Endothelial cell of umbilical vein (primary cell): ENCODE results near the gene SYNGR3. TPM values are rescaled to one million over a fixed set of nuclear protein-coding genes. Genes with fewer than 3 reads are reported as not detected.

Experiments
- BruUV-seq: library from RNA; stranded (reverse); fragments of 400-500 nt; replicated peaks from 2 replicates; lab custom pipeline; 2021; lab: Mats Ljungman, UMichigan
- CTCF ChIA-PET: fragments of 300-600, 350-600 bp; sonication (Branson Sonifier 250); formaldehyde crosslinking; loops from one replicate; lab custom pipeline; 2021; ENCODE audit warnings: antibody characterized with exemption, inconsistent platforms; lab: Charles Lee
- POLR2A ChIA-PET: fragments of 300-600, 350-600 bp; sonication (Branson Sonifier 250); formaldehyde crosslinking; loops from one replicate; lab custom pipeline; 2021; ENCODE audit warnings: antibody characterized with exemption, inconsistent platforms; lab: Charles Lee
- DNase-seq: peaks from one replicate; pipeline ENCODE4 v3.0.0-alpha.2; 2011; ENCODE audit warnings: low read depth, low spot score
- FAIRE-seq: peaks from 2 replicates; lab custom pipeline; 2011; peaks lifted over from hg19 to GRCh38; lab: Jason Lieb, UNC
- H2AFZ ChIP-seq: 2 replicates; pipeline ENCODE4 v1.6.0; 2012; ENCODE audit warnings: low read depth, low read length, control low read depth, inconsistent platforms
- H3K27ac ChIP-seq: 2 replicates; pipeline ENCODE4 v1.5.1; 2011; ENCODE audit warnings: low read depth, mild to moderate bottlenecking, control low read depth, low read length, moderate library complexity; ENCODE audit not compliant: insufficient read depth
- H3K27me3 ChIP-seq, 2 experiments: 2 replicates each; pipeline versions ENCODE4 v1.6.0 to v1.6.1; 2011; ENCODE audit warnings: low read length in 2 of 2, mixed read lengths in 1 of 2; ENCODE audit not compliant: control insufficient read depth in 2 of 2, insufficient read depth in 2 of 2
- H3K36me3 ChIP-seq, 2 experiments: 2 replicates in 1 of 2; 3 replicates in 1 of 2; pipeline ENCODE4 v1.5.1; 2011; ENCODE audit warnings: low read length in 2 of 2, mild to moderate bottlenecking in 1 of 2, moderate library complexity in 1 of 2; ENCODE audit not compliant: control insufficient read depth in 2 of 2, insufficient read depth in 2 of 2; ENCODE audit errors: extremely low read depth in 1 of 2
- H3K4me1 ChIP-seq: 3 replicates; pipeline ENCODE4 v1.5.1; 2011; ENCODE audit warnings: mild to moderate bottlenecking, low read length; ENCODE audit not compliant: control insufficient read depth, insufficient read depth; ENCODE audit errors: extremely low read depth
- H3K4me2 ChIP-seq: 2 replicates; pipeline ENCODE4 v1.6.1; 2011; ENCODE audit warnings: low read length, control low read depth, mixed read lengths; ENCODE audit not compliant: insufficient read depth
- H3K4me3 ChIP-seq, 3 experiments: fragments of 200-600 bp in 1 of 3; sonication (generic), shearing (Covaris generic) in 1 of 3; replicated peaks in 1 of 3; 2 replicates each; pipeline ENCODE4 v1.5.1; 2011 to 2016; ENCODE audit warnings: control low read depth in 3 of 3, low read length in 3 of 3, mild to moderate bottlenecking in 2 of 3, inconsistent platforms in 1 of 3, low read depth in 1 of 3, moderate library complexity in 1 of 3; ENCODE audit not compliant: insufficient read depth in 1 of 3
- H3K79me2 ChIP-seq: 2 replicates; pipeline ENCODE4 v1.6.0; 2012; ENCODE audit warnings: low read length, inconsistent platforms; ENCODE audit not compliant: control insufficient read depth, insufficient read depth
- H3K9ac ChIP-seq: replicated peaks from 2 replicates; pipeline ENCODE3; 2011; ENCODE audit warnings: low read length, control low read depth; ENCODE audit not compliant: insufficient read depth; ENCODE audit errors: extremely low read depth
- H3K9me1 ChIP-seq: replicated peaks from 3 replicates; pipeline ENCODE4 v1.6.0; 2011; ENCODE audit warnings: mild to moderate bottlenecking, low read length; ENCODE audit not compliant: control insufficient read depth, insufficient read depth; ENCODE audit errors: extremely low read depth
- H3K9me3 ChIP-seq: replicated peaks from 2 replicates; pipeline ENCODE4 v1.5.1; 2012; ENCODE audit warnings: low read length, inconsistent platforms; ENCODE audit not compliant: control insufficient read depth, insufficient read depth
- H4K20me1 ChIP-seq: replicated peaks from 2 replicates; pipeline ENCODE3; 2011; ENCODE audit warnings: mild to moderate bottlenecking, low read length; ENCODE audit not compliant: control insufficient read depth, insufficient read depth; ENCODE audit errors: extremely low read depth
- CTCF ChIP-seq, 2 donors: IDR thresholded peaks; 1 replicate in 1 of 2; 2 replicates in 1 of 2; pipeline ENCODE4 v1.5.1; 2011; ENCODE audit warnings: low read length in 2 of 2, mild to moderate bottlenecking in 2 of 2, moderate library complexity in 2 of 2, control low read depth in 1 of 2, inconsistent platforms in 1 of 2, low read depth in 1 of 2; ENCODE audit not compliant: insufficient read depth in 1 of 2; ENCODE audit errors: extremely low read depth in 1 of 2
- EZH2 ChIP-seq: IDR thresholded peaks from 2 replicates; pipeline ENCODE4 v1.6.1; 2012; ENCODE audit warnings: borderline replicate concordance, low read depth, mild to moderate bottlenecking, moderate library complexity, low read length, inconsistent platforms; ENCODE audit not compliant: severe bottlenecking
- FOS ChIP-seq: IDR thresholded peaks from 2 replicates; pipeline ENCODE4 v1.6.1; 2011; ENCODE audit warnings: mild to moderate bottlenecking, low read length, moderate library complexity, borderline replicate concordance; ENCODE audit not compliant: insufficient read depth
- GATA2 ChIP-seq: IDR thresholded peaks from 2 replicates; pipeline ENCODE4 v1.7.0; 2011; ENCODE audit warnings: low read depth, mild to moderate bottlenecking, moderate library complexity, mixed read lengths, low read length; ENCODE audit not compliant: insufficient read length, insufficient read depth
- JUN ChIP-seq: IDR thresholded peaks from 2 replicates; pipeline ENCODE4 v1.6.1; 2011; ENCODE audit warnings: borderline replicate concordance, low read depth; ENCODE audit not compliant: insufficient read length, insufficient read depth
- MAX ChIP-seq: IDR thresholded peaks from 2 replicates; pipeline ENCODE4 v1.6.1; 2011; ENCODE audit not compliant: insufficient read depth, insufficient read length
- MYC ChIP-seq: IDR thresholded peaks from one replicate; pipeline ENCODE4 v1.6.1; 2011; ENCODE audit warnings: mild to moderate bottlenecking, low read depth, low read length
- POLR2A ChIP-seq: IDR thresholded peaks from 2 replicates; pipeline ENCODE4 v1.6.1; 2012; ENCODE audit warnings: low read depth, mild to moderate bottlenecking, control low read depth, low read length
- POLR2AphosphoS5 ChIP-seq: IDR thresholded peaks from 2 replicates; pipeline ENCODE4 v1.6.1; 2012; ENCODE audit warnings: low read depth, mild to moderate bottlenecking, control low read depth, low read length, moderate library complexity; ENCODE audit not compliant: insufficient read depth
- dilution Hi-C: fragments of 300-500 bp; cut with MboI; formaldehyde crosslinking; loops from one replicate; pipeline ENCODE4 v1.15.0; 2019; ENCODE audit warnings: low sequenced_read_pairs; ENCODE audit not compliant: extremely low pct_ligation_motif_present
- intact Hi-C: fragments of 100-400 bp; cut with micrococcal nuclease; formaldehyde crosslinking; loops from one replicate; pipeline ENCODE4 v1.10.0; 2022
- polyA plus RNA-seq, 4 experiments: library from polyadenylated mRNA; depleted of rRNA in 3 of 4; stranded (reverse) in 3 of 4; unstranded in 1 of 4; fragments of >200 nt; gene quantifications; 2 replicates each; pipeline versions ENCODE4 v1.2.1 to v1.2.3, GENCODE V29; 2011 to 2012; ENCODE audit warnings: missing spikeins in 1 of 4
- total RNA-seq: library from RNA; stranded (reverse); gene quantifications from 2 replicates; pipeline ENCODE4 v1.2.3, GENCODE V29; 2021

Gene SYNGR3
- total and polyA plus RNA-seq, 2 donors (not counting 3 experiments of a cell fraction or from before 2014, with no cell fraction given): 0.95 to 1.4 TPM

- Histone ChIP-seq H4K20me1 (no peaks in the 10 kb centered on the region), H2AFZ (no peak overlapping the region), H3K4me2 (no peak overlapping the region), H3K36me3 (peaks cover 0 to 53% of the 10 kb centered on the region in 2 experiments), H3K4me1 (peaks cover 8% of the 10 kb centered on the region), H3K79me2 (peaks cover 24% of the 10 kb centered on the region), H3K4me3 (no peak overlapping the region), H3K27ac (no peak overlapping the region), H3K27me3 (no peaks in the 10 kb centered on the region), H3K9ac (no peak overlapping the region), H3K9me3 (no peaks in the 10 kb centered on the region), H3K9me1 (no peaks in the 10 kb centered on the region)
- FAIRE-seq (no peak), DNase-seq (no peak)
- dilution Hi-C loops (no loop called here), intact Hi-C loops (no loop called here)
- no TSS peak for BruUV-seq
- POLR2A ChIA-PET: interaction anchor here (0.6 kb wide), 1 partner anchor 21 kb away, joined by 8 read pairs; no protein-coding TSS in a partner anchor
- CTCF ChIA-PET: interaction anchor here (1.9 kb wide), 1 partner anchor 141 kb away, joined by 12 read pairs; no protein-coding TSS in a partner anchor
- TF ChIP-seq JUN (no peak), MYC (no peak), EZH2 (no peak), MAX (no peak), FOS (no peak), GATA2 (no peak), POLR2AphosphoS5 (no peak), POLR2A (no peak), CTCF (IDR thresholded peaks at IDR 0.05; ENCODE audit: extremely low read depth in 1 of 2, insufficient read depth in 1 of 2, low read depth in 1 of 2, low read length in 2 of 2) (no peak)
These were observed 10.2 kb downstream of the SYNGR3 start for GRCh38 chr16:1999866-2000514.
